Measurements from ENCODE around the gene CAVIN1.

- TF ChIP-seq CTCF (IDR thresholded peaks at IDR 0.05) (peak in 1 of 6 experiments; percentile 11), POLR2A (IDR thresholded peaks at IDR 0.05) (peak in 3 of 4 donors; percentile 13 to 84 (median 56))
Observed at GRCh38 chr17:42458497-42459255, 35.6 kb upstream of the CAVIN1 start, which contains the start of gene ATP6V0A1.
